MM.1S (cell line): Measurements from ENCODE around the gene PPHLN1.

Source experiments
- DNase-seq: peaks from one replicate; pipeline ENCODE4 v3.0.0-alpha.2; 2015
- H2AFZ ChIP-seq: fragments of 300-600 bp; sonication (generic); 2 replicates; pipeline ENCODE4 v1.6.0; 2016; ENCODE audit warnings: antibody characterized with exemption, low read length
- H3F3A ChIP-seq: fragments of 300-600 bp; sonication (generic); 2 replicates; pipeline ENCODE4 v1.6.1; 2016; ENCODE audit warnings: mild to moderate bottlenecking, antibody characterized with exemption, low read length, moderate library complexity, mixed read lengths; ENCODE audit not compliant: insufficient read depth
- H3K27ac ChIP-seq: fragments of 300-600 bp; sonication (generic); 2 replicates; pipeline ENCODE4 v1.5.1; 2016; ENCODE audit warnings: mild to moderate bottlenecking, low read length
- H3K27me3 ChIP-seq: fragments of 300-600 bp; sonication (generic); replicated peaks from 2 replicates; pipeline ENCODE4 v1.6.0; 2016; ENCODE audit warnings: low read length; ENCODE audit not compliant: insufficient read depth
- H3K36me3 ChIP-seq: fragments of 300-600 bp; sonication (generic); replicated peaks from 2 replicates; pipeline ENCODE4 v1.6.1; 2016; ENCODE audit warnings: mild to moderate bottlenecking, low read length, mixed read lengths; ENCODE audit not compliant: insufficient read depth
- H3K4me1 ChIP-seq: fragments of 300-600 bp; sonication (generic); 2 replicates; pipeline ENCODE4 v1.6.1; 2016; ENCODE audit warnings: low read length, mixed read lengths
- H3K4me2 ChIP-seq: fragments of 300-600 bp; sonication (generic); 2 replicates; pipeline ENCODE4 v1.6.0; 2016; ENCODE audit warnings: low read depth, low read length
- H3K4me3 ChIP-seq: fragments of 300-600 bp; sonication (generic); 2 replicates; pipeline ENCODE4 v1.5.1; 2016; ENCODE audit warnings: low read length, mixed read lengths
- H3K79me2 ChIP-seq: fragments of 300-600 bp; sonication (generic); 2 replicates; pipeline ENCODE4 v1.6.1; 2016; ENCODE audit warnings: mixed run types, low read length, mixed read lengths
- H3K9ac ChIP-seq: fragments of 300-600 bp; sonication (generic); 2 replicates; pipeline ENCODE4 v1.6.1; 2016; ENCODE audit warnings: low read length, mixed read lengths
- H3K9me2 ChIP-seq: fragments of 300-600 bp; sonication (generic); replicated peaks from 2 replicates; pipeline ENCODE4 v1.6.1; 2016; ENCODE audit warnings: mild to moderate bottlenecking, low read length, mixed read lengths; ENCODE audit not compliant: insufficient read depth
- H3K9me3 ChIP-seq: fragments of 300-600 bp; sonication (generic); replicated peaks from 2 replicates; pipeline ENCODE4 v1.6.1; 2016; ENCODE audit warnings: mild to moderate bottlenecking, low read length, mixed read lengths; ENCODE audit not compliant: insufficient read depth
- H4K20me1 ChIP-seq: fragments of 300-600 bp; sonication (generic); 2 replicates; pipeline ENCODE4 v1.6.1; 2016; ENCODE audit warnings: mild to moderate bottlenecking, low read length, moderate library complexity, mixed read lengths; ENCODE audit not compliant: insufficient read depth
- CTCF ChIP-seq: fragments of 300-600 bp; sonication (generic); IDR thresholded peaks from 2 replicates; pipeline ENCODE4 v1.5.1; 2016; ENCODE audit warnings: antibody characterized with exemption, low read length, mixed read lengths
- EZH2 ChIP-seq: fragments of 300-600 bp; sonication (generic); optimal IDR thresholded peaks from 2 replicates; pipeline ENCODE3; 2017; ENCODE audit warnings: low read depth, mild to moderate bottlenecking, antibody characterized with exemption, low read length, mixed read lengths
- EZH2phosphoT487 ChIP-seq: fragments of 300-600 bp; sonication (generic); IDR thresholded peaks from 2 replicates; pipeline ENCODE4 v1.6.1; 2018; ENCODE audit warnings: antibody characterized with exemption, low read length

PPHLN1 gene

GRCh38 chr12:42283739-42284138 lies 42.2 kb upstream of the PPHLN1 start:
- H3K9me2 ChIP-seq = no peaks in the 10 kb centered on the region
- H3K9me3 ChIP-seq = no peaks in the 10 kb centered on the region
- H3K27ac ChIP-seq = no peak overlapping the region
- no peak for DNase-seq
- no peaks in the 10 kb centered on the region for H4K20me1 ChIP-seq
- H3K9ac ChIP-seq = no peak overlapping the region
- H3K4me1 ChIP-seq = no peaks in the 10 kb centered on the region
- H3K79me2 ChIP-seq = no peaks in the 10 kb centered on the region
- H3K36me3 ChIP-seq = no peaks in the 10 kb centered on the region
- no peak overlapping the region for H3K4me2 ChIP-seq
- H3K27me3 ChIP-seq = no peaks in the 10 kb centered on the region
- TF ChIP-seq EZH2 (no peak), EZH2phosphoT487 (no peak), CTCF (no peak)
- no peak overlapping the region for H2AFZ ChIP-seq
- H3F3A ChIP-seq = no peaks in the 10 kb centered on the region
- no peak overlapping the region for H3K4me3 ChIP-seq

GRCh38 chr12:42284157-42284556 lies 41.8 kb upstream of the PPHLN1 start:
- Histone ChIP-seq H4K20me1 (no peaks in the 10 kb centered on the region), H3K9me2 (no peaks in the 10 kb centered on the region), H3K9ac (no peak overlapping the region), H3K4me2 (no peak overlapping the region), H3K4me1 (no peaks in the 10 kb centered on the region), H2AFZ (no peak overlapping the region), H3K27me3 (no peaks in the 10 kb centered on the region), H3K9me3 (no peaks in the 10 kb centered on the region), H3K4me3 (no peak overlapping the region), H3K36me3 (no peaks in the 10 kb centered on the region), H3K27ac (no peak overlapping the region), H3F3A (no peaks in the 10 kb centered on the region), H3K79me2 (no peaks in the 10 kb centered on the region)
- TF ChIP-seq CTCF (no peak), EZH2phosphoT487 (no peak), EZH2 (no peak)
- no peak for DNase-seq

- Histone ChIP-seq H3K4me1 (no peaks in the 10 kb centered on the region), H3K79me2 (no peaks in the 10 kb centered on the region), H3K4me3 (no peak overlapping the region), H3K27ac (no peak overlapping the region), H2AFZ (no peak overlapping the region), H3K9ac (no peak overlapping the region), H3F3A (no peaks in the 10 kb centered on the region), H3K27me3 (no peaks in the 10 kb centered on the region), H3K9me3 (no peaks in the 10 kb centered on the region), H3K36me3 (no peaks in the 10 kb centered on the region), H3K9me2 (no peaks in the 10 kb centered on the region), H4K20me1 (no peaks in the 10 kb centered on the region), H3K4me2 (no peak overlapping the region)
- no peak for TF ChIP-seq EZH2phosphoT487
- no peak for TF ChIP-seq EZH2
- no peak for TF ChIP-seq CTCF
- no peak for DNase-seq
Measured at GRCh38 chr12:42284876-42285275, 41.1 kb upstream of the PPHLN1 start.
